ENCODE measurements around the gene SNX9.

Gene SNX9

GRCh38 chr6:157823001-157823527 is at the start of gene SNX9:
TSS of gene SNX9 (plus strand) at chr6:157823246. CDS start at chr6:157823435, 189 bp downstream.
- Histone ChIP-seq H3K4me3 (ENCODE audit: low read length) (peak within 1 kb of the TSS; percentile 86), H3K9me3 (ENCODE audit: low read length) (no peaks in the 10 kb centered on the region), H2AFZ (ENCODE audit: low read depth, low read length) (peak within 1 kb of the TSS; percentile 76), H3K36me3 (ENCODE audit: insufficient read depth, low read length) (no peaks in the 10 kb centered on the region), H3K4me1 (ENCODE audit: insufficient read depth, low read length) (peaks cover 9% of the 10 kb centered on the region), H3K27me3 (ENCODE audit: insufficient read depth, low read length) (no peaks in the 10 kb centered on the region)

- Histone ChIP-seq H2AFZ (ENCODE audit: low read depth, low read length) (no peak overlapping the region), H3K27me3 (ENCODE audit: insufficient read depth, low read length) (no peaks in the 10 kb centered on the region), H3K4me3 (ENCODE audit: low read length) (no peak overlapping the region), H3K4me1 (ENCODE audit: insufficient read depth, low read length) (no peaks in the 10 kb centered on the region), H3K9me3 (ENCODE audit: low read length) (no peaks in the 10 kb centered on the region), H3K36me3 (ENCODE audit: insufficient read depth, low read length) (no peaks in the 10 kb centered on the region)
Measured at GRCh38 chr6:157773248-157773773, 49.7 kb upstream of the SNX9 start.

- H2AFZ ChIP-seq (ENCODE audit: low read depth, low read length) = no peak overlapping the region
- no peaks in the 10 kb centered on the region for H3K4me1 ChIP-seq (ENCODE audit: insufficient read depth, low read length)
- no peaks in the 10 kb centered on the region for H3K36me3 ChIP-seq (ENCODE audit: insufficient read depth, low read length)
- peaks cover 3% of the 10 kb centered on the region for H3K27me3 ChIP-seq (ENCODE audit: insufficient read depth, low read length)
- H3K9me3 ChIP-seq (ENCODE audit: low read length) = no peaks in the 10 kb centered on the region
- no peak overlapping the region for H3K4me3 ChIP-seq (ENCODE audit: low read length)
Measured at GRCh38 chr6:157774153-157775135, 48.6 kb upstream of the SNX9 start.

- Histone ChIP-seq H2AFZ (ENCODE audit: low read depth, low read length) (no peak overlapping the region), H3K36me3 (ENCODE audit: insufficient read depth, low read length) (no peaks in the 10 kb centered on the region), H3K4me3 (ENCODE audit: low read length) (no peak overlapping the region), H3K9me3 (ENCODE audit: low read length) (no peaks in the 10 kb centered on the region), H3K27me3 (ENCODE audit: insufficient read depth, low read length) (peaks cover 5% of the 10 kb centered on the region), H3K4me1 (ENCODE audit: insufficient read depth, low read length) (no peaks in the 10 kb centered on the region)
Measured at GRCh38 chr6:157775376-157775775, 47.7 kb upstream of the SNX9 start.

- no peaks in the 10 kb centered on the region for H3K4me1 ChIP-seq (ENCODE audit: insufficient read depth, low read length)
- H3K9me3 ChIP-seq (ENCODE audit: low read length) = no peaks in the 10 kb centered on the region
- H3K27me3 ChIP-seq (ENCODE audit: insufficient read depth, low read length) = peaks cover 5% of the 10 kb centered on the region
- no peaks in the 10 kb centered on the region for H3K36me3 ChIP-seq (ENCODE audit: insufficient read depth, low read length)
- H2AFZ ChIP-seq (ENCODE audit: low read depth, low read length) = no peak overlapping the region
- H3K4me3 ChIP-seq (ENCODE audit: low read length) = no peak overlapping the region
Measured at GRCh38 chr6:157777344-157777743, 45.7 kb upstream of the SNX9 start.

GRCh38 chr6:157778719-157779118 is 44.3 kb upstream of the SNX9 start:
- no peaks in the 10 kb centered on the region for H3K36me3 ChIP-seq (ENCODE audit: insufficient read depth, low read length)

GRCh38 chr6:157779705-157780604 is 43.1 kb upstream of the SNX9 start:
- no peaks in the 10 kb centered on the region for H3K36me3 ChIP-seq (ENCODE audit: insufficient read depth, low read length)
- peak overlapping the region; percentile 36 for H2AFZ ChIP-seq (ENCODE audit: low read depth, low read length)

More at GRCh38 chr6:157778719-157779118, 44.3 kb upstream of the SNX9 start:
- Histone ChIP-seq H3K4me1 (ENCODE audit: insufficient read depth, low read length) (no peaks in the 10 kb centered on the region), H2AFZ (ENCODE audit: low read depth, low read length) (no peak overlapping the region), H3K27me3 (ENCODE audit: insufficient read depth, low read length) (peaks cover 5% of the 10 kb centered on the region), H3K9me3 (ENCODE audit: low read length) (no peaks in the 10 kb centered on the region), H3K4me3 (ENCODE audit: low read length) (no peak overlapping the region)

GRCh38 chr6:157785636-157786035 is 37.4 kb upstream of the SNX9 start:
- no peaks in the 10 kb centered on the region for H3K27me3 ChIP-seq (ENCODE audit: insufficient read depth, low read length)
- H3K4me1 ChIP-seq (ENCODE audit: insufficient read depth, low read length) = no peaks in the 10 kb centered on the region
- no peaks in the 10 kb centered on the region for H3K36me3 ChIP-seq (ENCODE audit: insufficient read depth, low read length)
- no peak overlapping the region for H3K4me3 ChIP-seq (ENCODE audit: low read length)
- H2AFZ ChIP-seq (ENCODE audit: low read depth, low read length) = no peak overlapping the region
- H3K9me3 ChIP-seq (ENCODE audit: low read length) = no peaks in the 10 kb centered on the region

More at GRCh38 chr6:157779705-157780604, 43.1 kb upstream of the SNX9 start:
- H3K9me3 ChIP-seq (ENCODE audit: low read length) = no peaks in the 10 kb centered on the region
- no peaks in the 10 kb centered on the region for H3K4me1 ChIP-seq (ENCODE audit: insufficient read depth, low read length)
- H3K4me3 ChIP-seq (ENCODE audit: low read length) = no peak overlapping the region
- peaks cover 5% of the 10 kb centered on the region for H3K27me3 ChIP-seq (ENCODE audit: insufficient read depth, low read length)

GRCh38 chr6:157786221-157786620 is 36.8 kb upstream of the SNX9 start:
- no peak overlapping the region for H2AFZ ChIP-seq (ENCODE audit: low read depth, low read length)
- no peaks in the 10 kb centered on the region for H3K9me3 ChIP-seq (ENCODE audit: low read length)
- H3K4me1 ChIP-seq (ENCODE audit: insufficient read depth, low read length) = no peaks in the 10 kb centered on the region
- no peaks in the 10 kb centered on the region for H3K36me3 ChIP-seq (ENCODE audit: insufficient read depth, low read length)
- no peak overlapping the region for H3K4me3 ChIP-seq (ENCODE audit: low read length)
- no peaks in the 10 kb centered on the region for H3K27me3 ChIP-seq (ENCODE audit: insufficient read depth, low read length)

GRCh38 chr6:157787080-157787479 is 36.0 kb upstream of the SNX9 start:
- no peaks in the 10 kb centered on the region for H3K4me1 ChIP-seq (ENCODE audit: insufficient read depth, low read length)
- H3K4me3 ChIP-seq (ENCODE audit: low read length) = no peak overlapping the region
- H3K36me3 ChIP-seq (ENCODE audit: insufficient read depth, low read length) = no peaks in the 10 kb centered on the region
- H3K27me3 ChIP-seq (ENCODE audit: insufficient read depth, low read length) = no peaks in the 10 kb centered on the region
- no peak overlapping the region for H2AFZ ChIP-seq (ENCODE audit: low read depth, low read length)
- no peaks in the 10 kb centered on the region for H3K9me3 ChIP-seq (ENCODE audit: low read length)

- Histone ChIP-seq H3K4me3 (ENCODE audit: low read length) (no peak overlapping the region), H3K36me3 (ENCODE audit: insufficient read depth, low read length) (no peaks in the 10 kb centered on the region), H3K27me3 (ENCODE audit: insufficient read depth, low read length) (no peaks in the 10 kb centered on the region), H3K4me1 (ENCODE audit: insufficient read depth, low read length) (no peaks in the 10 kb centered on the region), H2AFZ (ENCODE audit: low read depth, low read length) (no peak overlapping the region), H3K9me3 (ENCODE audit: low read length) (no peaks in the 10 kb centered on the region)
Measured at GRCh38 chr6:157788180-157788579, 34.9 kb upstream of the SNX9 start.

- no peaks in the 10 kb centered on the region for H3K4me1 ChIP-seq (ENCODE audit: insufficient read depth, low read length)
- no peaks in the 10 kb centered on the region for H3K9me3 ChIP-seq (ENCODE audit: low read length)
- no peak overlapping the region for H3K4me3 ChIP-seq (ENCODE audit: low read length)
- no peaks in the 10 kb centered on the region for H3K36me3 ChIP-seq (ENCODE audit: insufficient read depth, low read length)
- H3K27me3 ChIP-seq (ENCODE audit: insufficient read depth, low read length) = no peaks in the 10 kb centered on the region
- H2AFZ ChIP-seq (ENCODE audit: low read depth, low read length) = no peak overlapping the region
Measured at GRCh38 chr6:157789297-157789696, 33.7 kb upstream of the SNX9 start.
